A673 (cell line): ENCODE measurements around the gene PIGV.

Experiments used
- CTCF ChIP-seq: fragments of 300-800, 200-600 bp; sonication (generic); conservative IDR thresholded peaks from 2 replicates; pipeline ENCODE4 v1.5.1; 2017; ENCODE audit warnings: low read depth, mild to moderate bottlenecking, antibody characterized with exemption, low read length, moderate library complexity, mixed read lengths
- EZH2 ChIP-seq: fragments of 200-600 bp; sonication (generic); IDR thresholded peaks from 2 replicates; pipeline ENCODE4 v1.6.1; 2017; ENCODE audit warnings: borderline replicate concordance, low read depth, mild to moderate bottlenecking, mixed read lengths, antibody characterized with exemption, low read length; ENCODE audit not compliant: poor library complexity, severe bottlenecking

- TF ChIP-seq CTCF (no peak), EZH2 (no peak)
These were observed 43.4 kb upstream of the PIGV start for GRCh38 chr1:26744075-26744959.
